ENCODE results near the gene LRRC2.
"Not testable (repeated sequence)": the region's sequence is repeated elsewhere in the genome, so short reads cannot be mapped to it uniquely, and the experiment has no call there.

LRRC2 gene

DNA sequence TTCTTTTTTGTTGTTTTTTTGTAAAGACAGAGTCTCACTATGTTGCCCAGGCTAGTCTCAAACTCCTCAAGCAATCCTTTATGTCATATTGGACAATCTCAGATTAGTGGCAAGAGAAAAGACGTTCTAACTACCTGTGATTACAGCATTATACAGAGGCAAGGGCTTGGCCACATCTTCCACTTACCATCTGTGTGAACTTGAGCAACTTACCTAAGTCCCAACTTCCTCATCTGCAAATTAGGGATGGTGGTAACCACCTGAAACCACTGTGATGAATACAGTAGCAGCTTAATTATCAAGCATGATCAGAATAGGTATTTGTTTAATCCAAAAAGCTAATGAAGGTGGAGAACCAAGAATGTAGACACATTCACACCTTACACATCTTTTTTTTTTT lies 16.1 kb downstream of the LRRC2 start:
- intact Hi-C loops (cut with DNase I; ENCODE audit: low total_unique reads) = no loop called here
- Histone ChIP-seq H3K4me1 (no peaks in the 10 kb centered on the region), H3K36me3 (no peaks in the 10 kb centered on the region), H3K27me3 (peaks cover 0 to 5% of the 10 kb centered on the region in 2 donors), H3K4me3 (no peak overlapping the region), H3K9me3 (no peaks in the 10 kb centered on the region), H3K27ac (no peak overlapping the region)
- TF ChIP-seq CTCF (IDR thresholded peaks at IDR 0.05) = no peak
- no peak for DNase-seq

- H3K4me3 ChIP-seq = no peak overlapping the region
- no peak overlapping the region for H3K27ac ChIP-seq
- peaks cover 0 to 5% of the 10 kb centered on the region in 2 donors for H3K27me3 ChIP-seq
- no peak for TF ChIP-seq CTCF (IDR thresholded peaks at IDR 0.05)
- no peak for DNase-seq
- no peaks in the 10 kb centered on the region for H3K9me3 ChIP-seq
- intact Hi-C loops (cut with DNase I; ENCODE audit: low total_unique reads) = no loop called here
- no peaks in the 10 kb centered on the region for H3K36me3 ChIP-seq
- H3K4me1 ChIP-seq = no peaks in the 10 kb centered on the region
Measured at GRCh38 chr3:46549408-46549904, 16.6 kb downstream of the LRRC2 start.

GRCh38 chr3:46548611-46549010 lies 17.5 kb downstream of the LRRC2 start:
- H3K9me3 ChIP-seq; H3K4me1 ChIP-seq; intact Hi-C loops (cut with DNase I; ENCODE audit: low total_unique reads); H3K4me3 ChIP-seq; DNase-seq; H3K36me3 ChIP-seq; H3K27me3 ChIP-seq; H3K27ac ChIP-seq: not testable (repeated sequence)

DNA sequence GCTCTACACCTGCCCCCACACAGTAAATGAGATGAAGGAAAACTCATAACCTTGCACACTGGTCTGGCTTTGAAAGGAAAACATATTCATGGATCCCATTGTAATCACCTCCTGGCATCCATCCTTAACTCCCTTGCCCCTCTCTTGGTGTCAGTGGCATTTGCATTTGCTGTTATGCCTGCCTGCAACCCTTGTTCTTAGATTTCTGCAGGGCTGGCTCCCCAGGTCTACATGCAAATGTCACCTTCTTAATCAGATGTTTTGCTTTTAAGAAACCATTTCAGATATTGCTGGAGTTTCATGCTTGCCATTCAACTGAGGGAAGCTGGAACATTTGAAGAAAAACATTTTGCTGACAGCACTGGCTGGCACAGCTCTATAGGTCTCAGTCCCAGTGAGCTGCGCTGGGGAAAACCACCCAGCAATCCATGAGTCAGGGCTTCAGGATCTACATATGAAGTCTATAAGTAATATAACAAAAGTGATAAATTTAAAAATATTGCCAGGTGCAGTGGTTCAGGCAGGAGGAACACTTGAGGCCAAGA lies 19.1 kb downstream of the LRRC2 start:
- intact Hi-C loops (cut with DNase I; ENCODE audit: low total_unique reads) = no loop called here
- no peaks in the 10 kb centered on the region for H3K9me3 ChIP-seq
- no peaks in the 10 kb centered on the region for H3K4me1 ChIP-seq
- DNase-seq = no peak
- no peaks in the 10 kb centered on the region for H3K36me3 ChIP-seq
- TF ChIP-seq CTCF (IDR thresholded peaks at IDR 0.05) = no peak
- H3K27me3 ChIP-seq = peaks cover 0 to 5% of the 10 kb centered on the region in 2 donors
- no peak overlapping the region for H3K4me3 ChIP-seq
- no peak overlapping the region for H3K27ac ChIP-seq

- intact Hi-C loops (cut with DNase I; ENCODE audit: low total_unique reads) = no loop called here
- Histone ChIP-seq H3K4me1 (no peaks in the 10 kb centered on the region), H3K27ac (no peak overlapping the region), H3K4me3 (no peak overlapping the region), H3K9me3 (no peaks in the 10 kb centered on the region), H3K36me3 (no peaks in the 10 kb centered on the region), H3K27me3 (peaks cover 0 to 4% of the 10 kb centered on the region in 2 donors)
- no peak for DNase-seq
- no peak for TF ChIP-seq CTCF (IDR thresholded peaks at IDR 0.05)
Measured at GRCh38 chr3:46545818-46546630, 20.1 kb downstream of the LRRC2 start.

DNA sequence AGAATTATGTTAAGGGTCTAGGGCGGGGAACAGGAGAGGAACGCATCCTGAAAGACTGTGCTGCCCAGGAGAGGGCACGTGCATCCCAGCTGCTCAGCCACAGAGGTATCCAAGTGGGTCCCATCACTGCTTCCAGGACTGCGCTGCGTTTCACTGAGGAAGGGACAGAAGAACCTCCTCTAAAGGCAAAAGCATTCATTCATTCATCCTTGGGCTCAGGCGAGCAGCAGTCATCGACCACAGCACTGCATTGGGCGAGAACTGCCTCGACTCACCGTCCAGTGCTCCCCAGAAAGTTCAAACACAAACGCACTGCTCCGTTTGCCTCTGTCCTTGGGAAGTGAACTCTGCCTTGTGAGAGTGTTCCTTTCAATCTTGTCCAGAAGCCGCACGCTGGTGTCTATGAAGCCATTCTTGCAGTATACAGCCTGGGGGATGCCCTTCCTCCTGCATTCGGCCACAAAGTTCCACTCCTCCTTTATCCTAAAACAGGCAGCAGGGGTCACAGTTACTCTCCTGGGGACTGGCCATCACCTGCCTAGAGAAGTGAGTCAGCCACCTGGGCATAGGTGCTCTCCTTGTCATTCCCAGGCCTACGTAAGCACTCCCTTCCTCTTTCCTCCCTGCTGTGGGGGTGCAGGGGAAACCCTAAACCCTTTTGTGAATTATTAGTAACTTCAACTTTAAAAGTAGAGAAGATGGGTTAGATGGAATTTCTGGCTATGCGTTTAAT lies 21.2 kb downstream of the LRRC2 start:
- no peak overlapping the region for H3K4me3 ChIP-seq
- no peak for DNase-seq
- H3K36me3 ChIP-seq = no peaks in the 10 kb centered on the region
- intact Hi-C loops (cut with DNase I; ENCODE audit: low total_unique reads) = no loop called here
- H3K27ac ChIP-seq = no peak overlapping the region
- H3K9me3 ChIP-seq = no peaks in the 10 kb centered on the region
- no peaks in the 10 kb centered on the region for H3K27me3 ChIP-seq
- no peaks in the 10 kb centered on the region for H3K4me1 ChIP-seq
- no peak for TF ChIP-seq CTCF (IDR thresholded peaks at IDR 0.05)

Data from tibial artery (tissue), 4 donors.